Kidney (tissue), 14 donors: ENCODE data around the gene PRDM1. TPM values are rescaled to one million over a fixed set of nuclear protein-coding genes. Genes with fewer than 3 reads are reported as not detected.

Experiments used
- DNase-seq, 5 donors: peaks; one replicate each; pipeline ENCODE4 v3.0.0-alpha.2; 2013 to 2020
- FAIRE-seq: peaks from 2 replicates; lab custom pipeline; 2012; peaks lifted over from hg19 to GRCh38; lab: Jason Lieb, UNC
- H3K27ac ChIP-seq, 2 donors: one replicate each; pipeline ENCODE4 v1.7.0; 2013; ENCODE audit warnings: low read depth in 2 of 2, low read length in 2 of 2, inconsistent platforms in 1 of 2
- H3K27me3 ChIP-seq: one replicate; pipeline ENCODE4 v1.7.1; 2013; ENCODE audit warnings: low read length, inconsistent platforms; ENCODE audit not compliant: control insufficient read depth, insufficient read depth
- H3K36me3 ChIP-seq, 3 donors: one replicate each; pipeline versions ENCODE4 v1.7.0 to v1.7.1; 2013; ENCODE audit warnings: low read length in 3 of 3, control low read depth in 1 of 3, inconsistent platforms in 1 of 3; ENCODE audit not compliant: insufficient read depth in 3 of 3, control insufficient read depth in 2 of 3
- H3K4me1 ChIP-seq, 3 donors: one replicate each; pipeline versions ENCODE4 v1.7.0 to v1.7.1; 2013; ENCODE audit warnings: low read length in 3 of 3, inconsistent platforms in 1 of 3, low read depth in 1 of 3; ENCODE audit not compliant: control insufficient read depth in 2 of 3, insufficient read depth in 2 of 3
- H3K4me3 ChIP-seq, 3 donors: one replicate each; pipeline versions ENCODE4 v1.7.0 to v1.8.1; 2013; ENCODE audit warnings: low read length in 3 of 3, control low read depth in 1 of 3, inconsistent platforms in 1 of 3
- H3K9ac ChIP-seq, 3 donors: one replicate each; pipeline versions ENCODE4 v1.7.0 to v1.7.1; 2013; ENCODE audit warnings: low read length in 3 of 3, control low read depth in 1 of 3, inconsistent platforms in 1 of 3
- H3K9me3 ChIP-seq, 3 donors: one replicate each; pipeline versions ENCODE4 v1.7.0 to v1.7.1; 2013; ENCODE audit warnings: low read length in 3 of 3, control low read depth in 1 of 3, inconsistent platforms in 1 of 3; ENCODE audit not compliant: control insufficient read depth in 2 of 3, insufficient read depth in 1 of 3
- CTCF ChIP-seq: IDR thresholded peaks from 3 replicates; pipeline ENCODE4 v1.5.1; 2012; ENCODE audit warnings: mild to moderate bottlenecking, moderate library complexity, borderline replicate concordance; ENCODE audit not compliant: insufficient read depth; ENCODE audit errors: extremely low read depth
- intact Hi-C: fragments of 100-400 bp; cut with DNase I; formaldehyde crosslinking; loops from one replicate; pipeline ENCODE4 v1.11.1; 2022
- polyA plus RNA-seq: library from polyadenylated mRNA; stranded (reverse); fragments of 350-450 nt; fragmentation: Illumina TruSeq; extraction: RNeasy Lipid Tissue Mini Kit (QIAGEN cat#74804); gene quantifications from one replicate; pipeline ENCODE4 v1.2.3, GENCODE V29; 2014; ENCODE audit warnings: low read depth, low replicate concordance; ENCODE audit not compliant: insufficient read depth
- total RNA-seq: library from RNA; stranded (reverse); fragmentation: NEBNext Ultra II Directional; extraction: Animal tissue kit (Norgen Biotek cat#: 25700); gene quantifications from one replicate; pipeline ENCODE4 v1.2.1, GENCODE V29; 2021
- donor health status: control.
- donor health status: control.
- donor health status: control.
- donor health status: control.
- donor health status: control.
- donor health status: DM: yes; HTN: yes; CAD: no.
- donor health status: Normal renal cell carcinoma (clear cell type).

PRDM1 gene
- total and polyA plus RNA-seq, 2 donors from 2014 or later = 0.86 to 23.0 TPM

GRCh38 chr6:106048336-106048735 is 37.8 kb upstream of the PRDM1 start:
- intact Hi-C loops = no loop called here
- H3K4me3 ChIP-seq = no peak overlapping the region
- no peaks in the 10 kb centered on the region for H3K27me3 ChIP-seq
- no peaks in the 10 kb centered on the region for H3K4me1 ChIP-seq
- FAIRE-seq = no peak
- no peak for DNase-seq
- TF ChIP-seq CTCF = no peak
- no peaks in the 10 kb centered on the region for H3K9me3 ChIP-seq
- H3K27ac ChIP-seq = no peak overlapping the region
- no peak overlapping the region for H3K9ac ChIP-seq
- H3K36me3 ChIP-seq = no peaks in the 10 kb centered on the region

- no peak for DNase-seq
These were observed 35.6 kb upstream of the PRDM1 start for GRCh38 chr6:106050538-106050937.

GRCh38 chr6:106051226-106051625 is 34.9 kb upstream of the PRDM1 start:
- no peak overlapping the region for H3K27ac ChIP-seq
- no peak overlapping the region for H3K4me3 ChIP-seq
- DNase-seq (no peak), FAIRE-seq (no peak)
- TF ChIP-seq CTCF = no peak
- intact Hi-C loops = no loop called here
- no peaks in the 10 kb centered on the region for H3K9me3 ChIP-seq
- no peaks in the 10 kb centered on the region for H3K4me1 ChIP-seq
- H3K9ac ChIP-seq = no peak overlapping the region
- no peaks in the 10 kb centered on the region for H3K27me3 ChIP-seq
- H3K36me3 ChIP-seq = no peaks in the 10 kb centered on the region

More at GRCh38 chr6:106050538-106050937, 35.6 kb upstream of the PRDM1 start:
- H3K36me3 ChIP-seq = no peaks in the 10 kb centered on the region
- FAIRE-seq = no peak
- H3K27me3 ChIP-seq = no peaks in the 10 kb centered on the region
- no peak overlapping the region for H3K9ac ChIP-seq
- H3K4me1 ChIP-seq = no peaks in the 10 kb centered on the region
- H3K27ac ChIP-seq = no peak overlapping the region
- H3K9me3 ChIP-seq = no peaks in the 10 kb centered on the region
- intact Hi-C loops = no loop called here
- H3K4me3 ChIP-seq = no peak overlapping the region
- no peak for TF ChIP-seq CTCF
